H1 (cell line): Measurements from ENCODE around the gene CCNYL1. TPM values are rescaled to one million over a fixed set of nuclear protein-coding genes. Genes with fewer than 3 reads are reported as not detected.
"Not testable (repeated sequence)": the region's sequence is repeated elsewhere in the genome, so short reads cannot be mapped to it uniquely, and the experiment has no call there.

Source experiments
- CTCF ChIA-PET: fragments of 300-600 bp; sonication (Branson Sonifier 250); formaldehyde crosslinking; loops from one replicate; lab custom pipeline; 2021; ENCODE audit not compliant: partially characterized antibody; lab: Charles Lee
- POLR2A ChIA-PET: fragments of 300-600 bp; sonication (Branson Sonifier 250); formaldehyde crosslinking; loops from one replicate; lab custom pipeline; 2021; ENCODE audit warnings: inconsistent platforms; ENCODE audit not compliant: partially characterized antibody; lab: Charles Lee
- DNase-seq, 2 experiments: peaks; one replicate each; pipeline versions ENCODE4 v3.0.0 to v3.0.0-alpha.2; 2010 to 2022; ENCODE audit warnings: low spot score in 2 of 2, low read depth in 1 of 2, mixed read lengths in 1 of 2
- FAIRE-seq: peaks from 2 replicates; lab custom pipeline; 2011; peaks lifted over from hg19 to GRCh38; lab: Jason Lieb, UNC
- H2AFZ ChIP-seq: 2 replicates; pipeline ENCODE4 v1.8.1; 2012; ENCODE audit warnings: low read length, inconsistent platforms
- H2AK5ac ChIP-seq: 2 replicates; pipeline ENCODE4 v1.6.1; 2013; ENCODE audit warnings: low read depth, low read length
- H2BK120ac ChIP-seq: replicated peaks from 2 replicates; pipeline ENCODE3; 2013; ENCODE audit warnings: low read depth, low read length, inconsistent platforms
- H2BK12ac ChIP-seq: 2 replicates; pipeline ENCODE4 v1.6.1; 2013; ENCODE audit warnings: low read depth, low read length
- H2BK15ac ChIP-seq: 2 replicates; pipeline ENCODE4 v1.6.1; 2013; ENCODE audit warnings: low read length
- H2BK20ac ChIP-seq: 2 replicates; pipeline ENCODE4 v1.6.1; 2013; ENCODE audit warnings: low read length
- H2BK5ac ChIP-seq: 2 replicates; pipeline ENCODE4 v1.6.1; 2013; ENCODE audit warnings: low read depth, low read length
- H3K14ac ChIP-seq: 2 replicates; pipeline ENCODE4 v1.6.1; 2013; ENCODE audit warnings: inconsistent platforms; ENCODE audit not compliant: insufficient read length
- H3K18ac ChIP-seq: 2 replicates; pipeline ENCODE4 v1.6.1; 2013; ENCODE audit warnings: low read length; ENCODE audit errors: extremely low read depth
- H3K23ac ChIP-seq: 2 replicates; pipeline ENCODE4 v1.6.1; 2013; ENCODE audit warnings: inconsistent platforms; ENCODE audit not compliant: insufficient read length
- H3K23me2 ChIP-seq: 2 replicates; pipeline ENCODE4 v1.6.1; 2013; ENCODE audit warnings: low read depth, low read length
- H3K27ac ChIP-seq: 2 replicates; pipeline ENCODE4 v1.6.1; 2011; ENCODE audit warnings: low read depth, low read length, inconsistent platforms
- H3K27me3 ChIP-seq, 4 experiments: replicated peaks in 1 of 4; 1 replicate in 1 of 4; 2 replicates in 3 of 4; pipeline versions ENCODE4 v1.6.1 to v1.8.1; 2011 to 2013; ENCODE audit warnings: low read length in 3 of 4, mild to moderate bottlenecking in 3 of 4, inconsistent platforms in 2 of 4, mixed read lengths in 2 of 4, moderate library complexity in 1 of 4; ENCODE audit not compliant: control insufficient read depth in 3 of 4, insufficient read depth in 3 of 4; ENCODE audit errors: extremely low read depth in 1 of 4
- H3K36me3 ChIP-seq, 4 experiments: 2 replicates each; pipeline versions ENCODE4 v1.6.1 to v1.8.1; 2011 to 2013; ENCODE audit warnings: mild to moderate bottlenecking in 4 of 4, low read length in 3 of 4, moderate library complexity in 2 of 4, control low read depth in 1 of 4, inconsistent platforms in 1 of 4; ENCODE audit not compliant: insufficient read depth in 4 of 4, control insufficient read depth in 2 of 4
- H3K4ac ChIP-seq: replicated peaks from 2 replicates; pipeline ENCODE3; 2013; ENCODE audit warnings: low read length, low read depth, mixed read lengths, inconsistent platforms; ENCODE audit not compliant: insufficient read length
- H3K4me1 ChIP-seq, 4 experiments: replicated peaks in 1 of 4; 1 replicate in 1 of 4; 2 replicates in 3 of 4; pipeline versions ENCODE4 v1.6.1 to v1.8.1; 2011 to 2013; ENCODE audit warnings: low read length in 3 of 4, inconsistent platforms in 2 of 4, mixed read lengths in 1 of 4; ENCODE audit not compliant: insufficient read depth in 4 of 4, control insufficient read depth in 3 of 4
- H3K4me2 ChIP-seq, 2 experiments: 2 replicates each; pipeline versions ENCODE4 v1.6.1 to v1.8.1; 2011 to 2013; ENCODE audit warnings: low read depth in 2 of 2, low read length in 2 of 2, control low read depth in 1 of 2, inconsistent platforms in 1 of 2, mild to moderate bottlenecking in 1 of 2; ENCODE audit not compliant: insufficient read depth in 1 of 2
- H3K4me3 ChIP-seq, 4 experiments: fragments of 200-600, 300-600 bp in 1 of 4; sonication (generic), shearing (Covaris generic), sonication (Bioruptor Twin) in 1 of 4; 2 replicates each; pipeline versions ENCODE4 v1.5.1 to v1.8.1; 2011 to 2016; ENCODE audit warnings: low read length in 4 of 4, low read depth in 3 of 4, control low read depth in 2 of 4, inconsistent platforms in 2 of 4, mild to moderate bottlenecking in 2 of 4, mixed read lengths in 1 of 4, moderate library complexity in 1 of 4; ENCODE audit not compliant: insufficient read depth in 2 of 4; ENCODE audit errors: extremely low read depth in 1 of 4
- H3K56ac ChIP-seq: replicated peaks from 2 replicates; pipeline ENCODE3; 2013; ENCODE audit warnings: low read depth, mild to moderate bottlenecking, mixed read lengths, low read length, inconsistent platforms; ENCODE audit not compliant: insufficient read length
- H3K79me1 ChIP-seq: 2 replicates; pipeline ENCODE4 v1.6.1; 2013; ENCODE audit warnings: low read depth, low read length, control low read depth
- H3K79me2 ChIP-seq, 2 experiments: 2 replicates each; pipeline versions ENCODE4 v1.6.1 to v1.8.1; 2012 to 2013; ENCODE audit warnings: low read length in 2 of 2, mild to moderate bottlenecking in 2 of 2, inconsistent platforms in 1 of 2; ENCODE audit not compliant: insufficient read depth in 2 of 2, control insufficient read depth in 1 of 2
- H3K9ac ChIP-seq, 4 experiments: replicated peaks in 1 of 4; 1 replicate in 1 of 4; 2 replicates in 3 of 4; pipeline versions ENCODE4 v1.6.1 to v1.8.1; 2011 to 2013; ENCODE audit warnings: low read depth in 3 of 4, low read length in 3 of 4, control low read depth in 2 of 4, mild to moderate bottlenecking in 2 of 4, moderate library complexity in 2 of 4, inconsistent platforms in 1 of 4; ENCODE audit errors: extremely low read depth in 1 of 4
- H3K9me3 ChIP-seq, 2 experiments: 2 replicates each; pipeline versions ENCODE4 v1.6.1 to v1.8.1; 2012 to 2013; ENCODE audit warnings: mild to moderate bottlenecking in 2 of 2, moderate library complexity in 2 of 2, control low read depth in 1 of 2, inconsistent platforms in 1 of 2, low read depth in 1 of 2, low read length in 1 of 2, mixed read lengths in 1 of 2; ENCODE audit not compliant: insufficient read depth in 2 of 2
- H4K20me1 ChIP-seq, 2 experiments: replicated peaks in 1 of 2; 2 replicates each; pipeline versions ENCODE3 to v1.8.1; 2011 to 2013; ENCODE audit warnings: inconsistent platforms in 2 of 2, low read length in 2 of 2, mild to moderate bottlenecking in 1 of 2; ENCODE audit not compliant: insufficient read depth in 2 of 2, control insufficient read depth in 1 of 2
- H4K5ac ChIP-seq: 2 replicates; pipeline ENCODE4 v1.6.1; 2013; ENCODE audit warnings: low read length, low read depth, mixed read lengths, inconsistent platforms; ENCODE audit not compliant: insufficient read length
- H4K8ac ChIP-seq: 2 replicates; pipeline ENCODE4 v1.8.0; 2013; ENCODE audit warnings: mild to moderate bottlenecking, moderate library complexity, low read length, inconsistent platforms; ENCODE audit not compliant: insufficient read depth; ENCODE audit errors: extremely low read depth
- H4K91ac ChIP-seq: replicated peaks from 2 replicates; pipeline ENCODE3; 2013; ENCODE audit warnings: low read length, mixed read lengths, inconsistent platforms; ENCODE audit not compliant: insufficient read length
- JUN ChIP-seq: IDR thresholded peaks from 2 replicates; pipeline ENCODE4 v1.6.1; 2011; ENCODE audit warnings: low read depth, mild to moderate bottlenecking, improper control_type of control experiment, low read length
- SP2 ChIP-seq: IDR thresholded peaks from 2 replicates; pipeline ENCODE4 v1.6.1; 2012; ENCODE audit warnings: mild to moderate bottlenecking, low read length, inconsistent platforms
- WGBS, 2 experiments: shearing (Covaris generic) in 1 of 2; methylation state at CpG; one replicate each; pipeline versions ENCODE4 v1.1.6 to v1.1.7; 2013 to 2015; ENCODE audit warnings: low lambda C conversion rate in 2 of 2, mixed read lengths in 2 of 2, inconsistent platforms in 1 of 2, low coverage in 1 of 2, missing lambda C conversion rate in 1 of 2; ENCODE audit not compliant: insufficient replicate concordance in 2 of 2, insufficient coverage in 1 of 2, insufficient read length in 1 of 2; ENCODE audit errors: extremely low coverage in 1 of 2, missing lambda C conversion rate in 1 of 2; 5-methylcytosine and 5-hydroxymethylcytosine counted together
- polyA plus RNA-seq, 7 experiments: library from polyadenylated mRNA; depleted of rRNA in 3 of 7; stranded (reverse) in 5 of 7; unstranded in 2 of 7; fragments of >200 nt in 5 of 7; fragments of 200-250 nt in 2 of 7; gene quantifications; 1 replicate in 5 of 7; 2 replicates in 1 of 7; 4 replicates in 1 of 7; pipeline versions ENCODE4 v1.2.1 to v1.2.3, GENCODE V29; 2011 to 2013; ENCODE audit warnings: missing spikeins in 2 of 7, mixed read lengths in 2 of 7
- total RNA-seq: library from RNA; stranded (reverse); fragmentation: NEBNext Ultra II Directional; extraction: Animal tissue kit (Norgen Biotek cat#: 25700); gene quantifications from 2 replicates; pipeline ENCODE4 v1.2.1, GENCODE V29; 2021

The CCNYL1 gene
- total and polyA plus RNA-seq, 2 of the 8 experiments (the other 6 are each of a cell fraction or from before 2014, with no cell fraction given): 13.3 to 35.4 TPM

DNA sequence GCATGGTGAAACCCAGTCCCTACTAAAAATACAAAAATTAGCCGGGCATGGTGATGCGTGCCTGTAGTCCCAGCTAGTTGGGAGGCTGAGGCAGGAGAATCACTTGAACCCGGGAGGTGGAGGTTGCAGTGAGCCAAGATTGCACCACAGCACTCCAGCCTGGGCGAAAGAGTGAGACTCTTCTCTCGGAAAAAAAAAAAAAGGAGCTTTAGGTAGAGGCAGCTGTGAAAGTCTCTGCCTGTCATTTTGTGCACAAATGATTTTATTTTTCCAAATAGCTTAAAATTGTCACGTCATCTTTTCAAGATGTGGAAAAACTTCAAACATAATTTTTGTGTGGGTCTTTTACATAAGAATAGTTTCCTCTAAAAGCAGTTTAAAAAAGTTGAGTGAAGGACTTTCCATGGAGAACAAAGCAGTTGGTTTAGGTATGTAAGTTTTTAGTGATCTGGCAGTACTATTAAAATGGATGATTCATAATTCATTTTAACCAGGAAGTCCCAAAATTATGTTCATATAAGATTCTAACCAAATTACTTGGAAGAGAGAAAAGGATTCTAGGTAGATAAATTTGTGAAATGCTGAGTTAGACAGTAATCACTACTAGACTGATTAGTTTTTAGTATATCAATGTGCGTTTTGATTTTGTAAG is 11.5 kb downstream of the CCNYL1 start (continued):
- TF ChIP-seq JUN (no peak), SP2 (no peak)

DNA sequence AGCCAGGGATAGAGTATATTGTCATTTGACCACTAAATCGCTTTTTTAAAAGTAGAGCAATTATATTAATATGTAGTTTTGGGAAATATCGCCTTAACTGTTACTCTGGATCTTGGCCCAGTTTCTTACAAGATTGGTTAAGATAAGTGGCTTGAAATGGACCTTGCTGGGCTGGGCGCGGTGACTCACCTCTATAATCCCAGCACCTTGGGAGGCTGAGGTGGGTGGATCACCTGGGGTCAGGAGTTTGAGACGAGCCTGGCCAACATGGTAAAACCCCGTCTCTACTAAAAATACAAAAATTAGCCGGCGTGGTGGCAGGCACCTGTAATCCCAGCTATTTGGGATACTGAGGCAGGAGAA is 12.0 kb downstream of the CCNYL1 start:
- CTCF ChIA-PET: interaction anchor here (0.6 to 2.7 kb wide), 5 partner anchors 16 to 1803 kb away, joined by 3 to 9 read pairs (median 5); no protein-coding TSS in a partner anchor
- H2AFZ ChIP-seq: not testable (repeated sequence)

More for the DNA sequence above, 12.0 kb downstream of the CCNYL1 start:
- H3K23ac ChIP-seq, H3K4ac ChIP-seq, H3K4me3 ChIP-seq, H3K36me3 ChIP-seq, H3K4me2 ChIP-seq, H3K23me2 ChIP-seq, DNase-seq, H2BK20ac ChIP-seq, H3K18ac ChIP-seq, FAIRE-seq, H2BK120ac ChIP-seq, H2AK5ac ChIP-seq, H4K5ac ChIP-seq, H3K56ac ChIP-seq, H4K91ac ChIP-seq, H3K9ac ChIP-seq, H3K4me1 ChIP-seq, H2BK5ac ChIP-seq, H2BK15ac ChIP-seq, H2BK12ac ChIP-seq, H3K79me1 ChIP-seq, H3K14ac ChIP-seq, H4K20me1 ChIP-seq, H3K27ac ChIP-seq, H3K9me3 ChIP-seq, H4K8ac ChIP-seq, H3K27me3 ChIP-seq: not testable (repeated sequence)
- H3K79me2 ChIP-seq: peaks cover 0 to 41% of the 10 kb centered on the region in 2 experiments; a peak in 3 of 4 replicates
- 92% methylated on average over 8 of the region's 8 CpGs; no CpG with 5 or more reads in 1 of the 2 experiments for WGBS, 2 experiments
- POLR2A ChIA-PET: interaction anchor here (5.6 kb wide), 1 partner anchor 11 kb away, joined by 19 read pairs; the partner anchor contains the start of gene CCNYL1
